Endothelial cell (in vitro differentiated cells): Measurements from ENCODE around the gene BCL2L2. TPM values are rescaled to one million over a fixed set of nuclear protein-coding genes. Genes with fewer than 3 reads are reported as not detected.

Experiments
- DNase-seq: peaks from one replicate; pipeline ENCODE4 v3.0.0; 2021; ENCODE audit warnings: low spot score
- H3K27ac Mint-ChIP-seq: one replicate; pipeline ENCODE4 v1.8.0; 2021; ENCODE audit warnings: mixed read lengths, inconsistent platforms; ENCODE audit not compliant: unreplicated experiment
- H3K27me3 Mint-ChIP-seq: one replicate; pipeline ENCODE4 v1.8.0; 2021; ENCODE audit warnings: mild to moderate bottlenecking, moderate library complexity, mixed read lengths, inconsistent platforms; ENCODE audit not compliant: unreplicated experiment
- H3K36me3 Mint-ChIP-seq: one replicate; pipeline ENCODE4 v1.8.0; 2021; ENCODE audit warnings: mild to moderate bottlenecking, low read depth, mixed read lengths, inconsistent platforms; ENCODE audit not compliant: unreplicated experiment
- H3K4me1 Mint-ChIP-seq: one replicate; pipeline ENCODE4 v1.8.0; 2021; ENCODE audit warnings: mild to moderate bottlenecking, mixed read lengths, inconsistent platforms; ENCODE audit not compliant: unreplicated experiment
- H3K4me3 Mint-ChIP-seq: one replicate; pipeline ENCODE4 v1.8.0; 2021; ENCODE audit warnings: mild to moderate bottlenecking, mixed read lengths, inconsistent platforms; ENCODE audit not compliant: unreplicated experiment
- H3K9me3 Mint-ChIP-seq: one replicate; pipeline ENCODE4 v1.8.0; 2021; ENCODE audit warnings: mixed read lengths, inconsistent platforms; ENCODE audit not compliant: unreplicated experiment
- total RNA-seq: library from RNA; stranded (reverse); fragmentation: NEBNext Ultra II Directional; extraction: Animal tissue kit (Norgen Biotek cat#: 25700); gene quantifications from one replicate; pipeline ENCODE4 v1.2.1, GENCODE V29; 2021; ENCODE audit not compliant: unreplicated experiment
- TF ChIP-seq, protein P1 (sequence below): fragments of 200-600 bp; sonication (generic); IDR thresholded peaks from one replicate; pipeline ENCODE4 v1.5.0; 2021; ENCODE audit warnings: antibody characterized with exemption; ENCODE audit not compliant: unreplicated experiment

Gene BCL2L2
- total RNA-seq, 1 donor from 2014 or later, result 22.0 TPM

DNA sequence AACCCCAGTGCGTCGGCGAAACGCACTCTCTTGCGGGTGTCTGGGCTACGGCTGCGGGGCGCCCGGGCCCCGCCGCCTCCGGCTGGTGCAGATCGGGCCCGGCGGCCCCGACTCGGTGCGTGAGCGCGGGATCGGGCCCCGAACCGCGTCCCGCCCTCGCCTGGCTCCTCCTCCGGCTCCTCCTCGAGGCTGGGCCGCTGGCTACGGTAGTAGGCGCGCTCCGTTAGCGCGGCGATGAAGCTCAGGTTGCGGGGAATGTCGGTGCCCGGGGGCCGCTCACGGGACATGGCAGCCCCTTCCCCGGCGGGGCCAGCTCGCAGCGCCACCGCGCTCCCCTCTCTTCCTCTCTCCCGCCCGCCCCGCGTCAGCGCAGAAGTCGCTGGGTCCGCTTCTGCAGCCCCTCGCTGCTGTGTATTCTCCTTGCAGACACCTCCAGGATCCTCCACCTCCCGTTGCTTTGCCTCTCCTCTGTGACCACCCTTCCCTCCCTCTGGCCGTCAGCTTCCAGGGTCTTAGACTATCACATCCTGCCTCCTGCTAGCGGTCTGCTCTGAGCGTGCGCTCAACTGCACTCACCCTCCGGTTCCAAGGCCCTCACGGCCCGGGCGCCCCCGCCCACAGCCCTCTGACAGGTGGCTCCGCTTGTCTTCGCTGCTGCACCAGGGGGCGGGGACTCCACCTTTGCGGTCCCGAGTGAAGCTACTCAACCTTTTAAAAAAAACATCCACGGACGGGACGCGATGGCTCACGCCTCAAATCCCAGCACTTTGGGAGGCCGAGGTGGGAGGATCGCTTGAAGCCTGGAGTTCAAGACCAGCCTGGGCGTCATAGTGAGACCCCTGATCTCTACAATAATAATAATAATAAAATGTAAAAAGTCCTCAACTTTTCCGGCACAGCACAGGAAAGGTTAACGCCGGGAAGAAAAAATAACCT lies 4.1 kb upstream of the BCL2L2 start, which contains the start of gene PPP1R3E:
Gene PPP1R3E, minus strand, starts transcription at position 570 of the 936 bp plus-strand sequence. Its CDS starts 283 bp downstream, at position 287.
- TF ChIP-seq, protein P1, sequence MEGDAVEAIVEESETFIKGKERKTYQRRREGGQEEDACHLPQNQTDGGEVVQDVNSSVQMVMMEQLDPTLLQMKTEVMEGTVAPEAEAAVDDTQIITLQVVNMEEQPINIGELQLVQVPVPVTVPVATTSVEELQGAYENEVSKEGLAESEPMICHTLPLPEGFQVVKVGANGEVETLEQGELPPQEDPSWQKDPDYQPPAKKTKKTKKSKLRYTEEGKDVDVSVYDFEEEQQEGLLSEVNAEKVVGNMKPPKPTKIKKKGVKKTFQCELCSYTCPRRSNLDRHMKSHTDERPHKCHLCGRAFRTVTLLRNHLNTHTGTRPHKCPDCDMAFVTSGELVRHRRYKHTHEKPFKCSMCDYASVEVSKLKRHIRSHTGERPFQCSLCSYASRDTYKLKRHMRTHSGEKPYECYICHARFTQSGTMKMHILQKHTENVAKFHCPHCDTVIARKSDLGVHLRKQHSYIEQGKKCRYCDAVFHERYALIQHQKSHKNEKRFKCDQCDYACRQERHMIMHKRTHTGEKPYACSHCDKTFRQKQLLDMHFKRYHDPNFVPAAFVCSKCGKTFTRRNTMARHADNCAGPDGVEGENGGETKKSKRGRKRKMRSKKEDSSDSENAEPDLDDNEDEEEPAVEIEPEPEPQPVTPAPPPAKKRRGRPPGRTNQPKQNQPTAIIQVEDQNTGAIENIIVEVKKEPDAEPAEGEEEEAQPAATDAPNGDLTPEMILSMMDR, result no peak
- H3K36me3 Mint-ChIP-seq, result peaks cover 12% of the 10 kb centered on the region
- peak; percentile 64 for DNase-seq
- H3K27me3 Mint-ChIP-seq, result peaks cover 14% of the 10 kb centered on the region
- H3K27ac Mint-ChIP-seq, result peak within 1 kb of the TSS; percentile 89
- H3K4me3 Mint-ChIP-seq, result peak within 1 kb of the TSS; percentile 98
- H3K4me1 Mint-ChIP-seq, result peaks cover 27% of the 10 kb centered on the region
- H3K9me3 Mint-ChIP-seq, result no peaks in the 10 kb centered on the region

DNA sequence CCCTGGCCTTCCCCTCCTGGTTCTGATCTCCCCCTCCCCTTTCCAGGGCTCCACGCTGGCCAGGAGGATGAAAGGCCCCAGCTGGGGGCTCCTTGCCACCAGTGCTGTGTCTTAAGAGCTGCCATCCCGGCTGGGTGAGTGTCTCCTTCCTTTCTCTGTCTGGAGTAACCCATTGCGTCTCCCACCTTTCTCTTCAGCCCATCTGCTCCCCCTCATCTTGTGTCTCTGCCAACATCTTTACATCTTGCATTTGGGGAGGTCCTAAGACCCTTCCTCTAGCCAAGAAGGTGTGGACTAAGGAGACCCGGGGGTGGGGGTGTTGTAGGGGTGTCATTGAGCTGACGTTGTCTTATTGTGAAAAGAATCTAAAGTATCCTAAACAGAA lies 505 bp downstream of the BCL2L2 start:
- Mint-ChIP-seq H3K4me3 (peak overlapping the region; percentile 98), H3K36me3 (peaks cover 15% of the 10 kb centered on the region), H3K4me1 (peaks cover 34% of the 10 kb centered on the region), H3K27ac (peak overlapping the region; percentile 95), H3K9me3 (no peaks in the 10 kb centered on the region), H3K27me3 (peaks cover 13% of the 10 kb centered on the region)
- TF ChIP-seq, protein P1, result no peak
- DNase-seq, result no peak

DNA sequence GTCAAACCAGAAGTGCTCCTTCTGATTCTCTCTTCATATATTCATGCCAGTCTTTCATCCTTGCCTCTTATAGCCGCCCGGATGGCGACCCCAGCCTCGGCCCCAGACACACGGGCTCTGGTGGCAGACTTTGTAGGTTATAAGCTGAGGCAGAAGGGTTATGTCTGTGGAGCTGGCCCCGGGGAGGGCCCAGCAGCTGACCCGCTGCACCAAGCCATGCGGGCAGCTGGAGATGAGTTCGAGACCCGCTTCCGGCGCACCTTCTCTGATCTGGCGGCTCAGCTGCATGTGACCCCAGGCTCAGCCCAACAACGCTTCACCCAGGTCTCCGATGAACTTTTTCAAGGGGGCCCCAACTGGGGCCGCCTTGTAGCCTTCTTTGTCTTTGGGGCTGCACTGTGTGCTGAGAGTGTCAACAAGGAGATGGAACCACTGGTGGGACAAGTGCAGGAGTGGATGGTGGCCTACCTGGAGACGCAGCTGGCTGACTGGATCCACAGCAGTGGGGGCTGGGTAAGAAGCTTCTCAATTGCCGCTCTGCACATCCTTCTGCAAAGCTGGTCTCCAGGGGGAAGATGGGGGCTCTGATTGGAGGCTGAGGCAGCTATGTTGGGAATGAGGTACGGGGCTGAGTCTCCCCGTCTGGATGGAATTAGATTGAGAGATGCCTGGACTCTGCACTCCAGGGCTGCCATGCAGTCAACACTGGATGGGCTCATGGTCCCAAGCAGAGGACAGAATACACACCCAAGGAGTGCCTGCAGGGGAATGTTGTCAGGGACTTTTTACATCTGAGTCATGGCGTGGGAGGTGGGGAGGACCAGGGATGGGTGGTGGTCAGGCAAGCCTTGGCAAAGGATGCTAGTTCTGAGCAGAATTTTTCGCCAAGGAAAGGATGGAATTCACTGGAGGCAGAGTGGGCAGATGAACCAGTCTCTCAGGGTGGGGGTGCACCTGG lies 1.3 kb downstream of the BCL2L2 start:
- no peaks in the 10 kb centered on the region for H3K9me3 Mint-ChIP-seq
- H3K27me3 Mint-ChIP-seq, result peaks cover 11% of the 10 kb centered on the region
- no peak for DNase-seq
- H3K27ac Mint-ChIP-seq, result peak overlapping the region; percentile 95
- peaks cover 20% of the 10 kb centered on the region for H3K36me3 Mint-ChIP-seq
- H3K4me1 Mint-ChIP-seq, result peaks cover 30% of the 10 kb centered on the region
- H3K4me3 Mint-ChIP-seq, result peak overlapping the region; percentile 98
- TF ChIP-seq, protein P1, result no peak

DNA sequence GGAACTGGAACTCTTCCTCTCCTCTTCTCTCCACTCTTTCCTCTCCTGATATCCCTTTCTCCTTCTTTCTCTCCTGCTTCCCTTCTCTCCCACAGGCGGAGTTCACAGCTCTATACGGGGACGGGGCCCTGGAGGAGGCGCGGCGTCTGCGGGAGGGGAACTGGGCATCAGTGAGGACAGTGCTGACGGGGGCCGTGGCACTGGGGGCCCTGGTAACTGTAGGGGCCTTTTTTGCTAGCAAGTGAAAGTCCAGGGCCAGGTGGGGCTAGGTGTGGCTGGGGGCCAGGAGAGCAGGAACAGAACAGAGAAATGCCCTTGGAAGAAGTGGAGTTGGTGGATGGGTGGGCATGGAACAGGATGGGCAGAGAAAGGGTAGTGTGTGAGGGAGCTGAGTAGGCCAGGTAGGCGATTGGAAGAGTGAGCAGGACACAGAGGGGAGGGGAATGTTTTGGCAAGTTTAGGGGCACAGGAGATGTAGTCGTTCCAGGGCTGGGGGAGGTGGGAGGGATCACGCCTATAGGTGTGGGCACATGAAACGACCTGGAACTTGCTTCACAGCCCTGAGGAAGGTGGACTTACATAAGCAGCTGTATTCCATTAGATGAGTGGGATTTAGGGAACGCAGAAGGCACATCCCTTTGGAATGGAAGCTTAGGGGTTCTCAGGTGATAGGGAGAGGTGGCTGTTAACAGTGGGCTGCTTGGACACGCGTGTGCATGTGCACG lies 2.2 kb downstream of the BCL2L2 start:
- Mint-ChIP-seq H3K27ac (peak overlapping the region; percentile 45), H3K9me3 (no peaks in the 10 kb centered on the region), H3K36me3 (peaks cover 20% of the 10 kb centered on the region), H3K4me3 (peak overlapping the region; percentile 98), H3K4me1 (peaks cover 30% of the 10 kb centered on the region), H3K27me3 (peaks cover 8% of the 10 kb centered on the region)
- no peak for DNase-seq
- TF ChIP-seq, protein P1, result no peak
